Suppressor macrophage treated with lipopolysaccharide for 4 hours (primary cell): ENCODE measurements around the gene DHX38.

ENCODE experiments used
- DNase-seq: peaks from one replicate; pipeline ENCODE4 v3.0.0-alpha.2; 2020

The DHX38 gene

DNA sequence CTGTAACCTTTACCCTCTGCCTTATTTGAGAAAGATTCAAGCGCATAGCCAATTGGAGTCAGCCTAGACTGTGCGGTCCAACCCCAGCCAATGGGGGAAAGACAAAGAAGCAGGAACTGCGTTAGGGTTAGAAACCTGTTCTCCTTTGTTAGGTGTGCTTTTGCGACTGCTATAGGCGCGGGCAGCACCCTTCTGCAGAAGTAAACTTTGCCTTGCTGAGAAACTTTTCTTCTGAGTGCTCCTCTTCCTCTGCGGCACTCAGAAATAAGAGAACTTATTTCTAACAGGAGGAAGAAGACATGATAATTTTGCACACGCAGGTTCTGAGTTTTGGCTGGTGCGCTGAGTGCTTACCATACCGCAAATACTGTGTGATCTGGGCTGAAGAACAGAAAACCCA is 9.2 kb upstream of the DHX38 start:
- DNase-seq: no peak

DNA sequence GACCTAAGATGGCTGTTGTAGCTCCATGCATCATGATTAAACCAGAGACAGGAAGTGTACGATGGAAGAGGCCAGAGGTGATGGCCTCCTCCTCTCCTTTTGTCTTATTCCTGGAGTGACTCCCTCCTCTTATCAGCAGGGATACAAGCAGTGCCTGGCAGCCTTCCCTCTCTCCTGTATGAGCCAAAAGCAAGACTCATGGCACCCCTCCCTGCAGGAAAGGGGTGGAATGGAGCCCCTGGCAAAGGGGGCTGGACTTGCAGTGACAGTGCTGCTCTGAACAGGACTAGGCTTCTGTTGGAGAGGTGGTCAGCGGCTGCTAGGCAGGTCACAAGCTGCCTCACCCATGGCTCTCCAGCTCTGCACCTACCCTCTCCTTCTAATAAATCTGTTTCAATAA is 8.6 kb upstream of the DHX38 start:
- no peak for DNase-seq

DNA sequence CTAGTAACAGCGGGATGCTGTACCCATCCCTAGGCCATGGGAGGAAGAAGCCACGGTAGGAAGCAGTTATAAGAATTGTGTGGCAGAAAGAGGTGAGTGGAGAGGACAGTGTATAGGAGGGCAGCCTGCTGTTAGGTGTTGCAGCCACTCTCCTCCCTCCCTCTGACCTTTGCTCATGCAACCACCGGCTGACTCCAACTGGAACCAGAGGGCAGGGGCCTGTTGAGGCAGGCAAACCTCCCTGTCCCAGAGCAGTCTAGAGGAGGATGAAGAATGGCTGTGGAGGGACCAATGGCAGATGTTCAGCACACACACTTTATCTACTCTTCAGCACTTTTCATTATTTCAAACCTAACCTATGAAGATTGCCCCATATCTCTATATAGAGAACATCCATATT is 2.4 kb upstream of the DHX38 start:
- DNase-seq: no peak

DNA sequence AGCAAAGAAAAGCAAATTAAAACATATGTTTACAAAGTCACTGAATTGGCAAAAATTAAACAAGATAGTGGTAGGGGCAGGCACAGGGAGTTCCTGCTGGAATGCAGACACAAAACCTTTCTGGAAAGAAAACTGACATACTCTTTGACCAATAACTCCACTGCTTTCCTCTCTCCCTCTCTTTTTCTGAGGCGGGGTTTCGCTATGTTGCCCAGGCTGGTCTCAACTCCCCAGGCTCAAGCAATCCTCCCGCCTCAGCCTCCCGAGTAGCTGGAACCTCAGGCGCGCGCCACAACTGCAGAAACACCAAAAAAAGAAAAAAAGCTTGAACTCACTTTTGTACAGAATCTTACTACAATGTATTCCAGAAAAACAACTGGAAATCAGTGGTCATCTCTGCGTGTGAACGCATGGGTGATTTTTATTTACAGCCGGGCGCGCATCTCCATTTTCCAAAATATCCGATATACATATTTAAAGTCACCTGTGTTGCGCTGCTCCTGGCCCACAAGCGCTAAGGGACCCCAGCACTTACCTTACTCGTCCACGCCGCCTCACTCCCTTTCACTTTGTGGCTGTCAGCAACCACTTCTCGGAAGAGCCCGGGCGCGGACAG is 707 bp upstream of the DHX38 start:
- peak; percentile 56 for DNase-seq

DNA sequence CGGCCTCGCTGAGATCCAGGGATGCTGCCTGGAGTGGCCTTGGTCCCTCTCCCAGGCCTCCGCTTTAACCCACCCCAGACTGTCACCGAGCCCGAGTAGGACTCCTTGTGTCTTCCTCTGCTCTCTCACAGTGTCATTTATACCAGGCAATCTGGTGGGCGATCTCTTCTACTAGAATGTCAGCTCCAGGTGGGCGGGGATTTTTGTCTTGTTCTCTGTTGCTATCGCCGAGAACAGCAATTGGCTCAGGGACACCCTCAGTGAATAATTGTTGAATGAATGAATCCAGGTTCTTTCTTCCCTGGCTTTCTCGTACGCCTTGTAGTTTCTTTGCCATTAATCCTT is 591 bp downstream of the DHX38 start:
- peak; percentile 41 for DNase-seq

DNA sequence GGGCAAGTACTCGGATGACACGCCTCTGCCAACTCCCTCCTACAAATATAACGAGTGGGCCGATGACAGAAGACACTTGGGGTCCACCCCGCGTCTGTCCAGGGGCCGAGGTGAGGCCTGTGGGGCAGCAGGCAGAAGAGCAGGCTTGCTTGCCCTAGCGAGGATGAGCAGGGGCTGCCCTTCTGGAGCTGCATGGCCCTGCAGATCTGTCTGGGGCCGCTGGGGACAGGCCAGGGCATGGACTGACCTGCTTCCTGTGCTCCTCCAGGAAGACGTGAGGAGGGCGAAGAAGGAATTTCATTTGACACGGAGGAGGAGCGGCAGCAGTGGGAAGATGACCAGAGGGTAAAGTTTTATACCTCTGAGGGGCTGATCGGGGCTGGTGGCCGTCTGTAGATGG is 5.3 kb downstream of the DHX38 start:
- DNase-seq: no peak

DNA sequence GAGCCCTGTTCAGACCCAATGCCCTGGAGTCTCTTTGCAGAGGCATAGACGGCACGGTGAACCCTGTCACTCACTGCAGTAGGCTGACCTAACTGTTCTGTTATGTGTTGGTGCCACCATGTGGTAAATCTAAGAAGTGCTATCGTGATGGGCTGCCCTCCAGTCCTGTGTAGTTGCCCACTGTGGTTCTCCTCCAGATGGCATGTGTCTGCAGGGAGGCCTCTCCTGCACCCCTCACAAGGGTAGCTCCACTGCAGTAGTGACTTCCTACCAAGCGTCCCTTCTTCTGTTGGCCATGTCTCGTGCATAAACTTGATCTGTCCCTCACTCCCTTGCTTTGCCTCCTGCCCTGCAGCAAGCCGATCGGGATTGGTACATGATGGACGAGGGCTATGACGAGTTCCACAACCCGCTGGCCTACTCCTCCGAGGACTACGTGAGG is 5.8 kb downstream of the DHX38 start:
- DNase-seq: peak; percentile 73

DNA sequence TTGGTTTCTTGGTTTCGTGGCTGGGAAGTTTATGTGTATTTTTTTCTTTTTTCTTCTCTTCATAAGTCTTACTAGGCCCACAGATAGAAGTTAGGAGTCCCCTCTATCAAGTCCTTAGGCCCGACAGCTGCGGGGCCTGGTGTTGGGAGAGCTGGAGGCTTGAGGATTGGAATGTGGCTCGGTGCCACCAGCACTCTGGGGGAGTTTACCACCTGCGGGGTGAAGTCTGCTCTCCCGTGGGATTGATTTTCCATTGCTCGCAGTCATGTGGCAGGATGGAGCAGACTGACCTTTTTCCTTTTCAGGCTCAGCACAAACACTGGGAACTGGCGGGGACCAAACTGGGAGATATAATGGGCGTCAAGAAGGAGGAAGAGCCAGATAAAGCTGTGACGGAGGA is 7.5 kb downstream of the DHX38 start:
- no peak for DNase-seq

DNA sequence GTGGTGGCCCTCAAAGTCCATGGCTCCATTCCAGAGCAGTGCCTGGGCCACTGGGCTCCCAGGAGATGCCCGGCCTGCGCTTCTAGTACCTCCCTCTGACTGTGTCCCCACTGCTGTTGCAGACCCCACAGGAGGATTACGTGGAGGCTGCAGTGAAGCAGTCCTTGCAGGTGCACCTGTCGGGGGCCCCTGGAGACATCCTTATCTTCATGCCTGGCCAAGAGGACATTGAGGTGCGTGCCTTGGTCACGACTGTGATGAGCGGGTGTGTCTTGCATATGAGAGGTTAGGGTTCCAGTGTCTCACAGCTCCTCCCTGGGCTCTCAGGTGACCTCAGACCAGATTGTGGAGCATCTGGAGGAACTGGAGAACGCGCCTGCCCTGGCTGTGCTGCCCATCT is 11.3 kb downstream of the DHX38 start:
- no peak for DNase-seq

DNA sequence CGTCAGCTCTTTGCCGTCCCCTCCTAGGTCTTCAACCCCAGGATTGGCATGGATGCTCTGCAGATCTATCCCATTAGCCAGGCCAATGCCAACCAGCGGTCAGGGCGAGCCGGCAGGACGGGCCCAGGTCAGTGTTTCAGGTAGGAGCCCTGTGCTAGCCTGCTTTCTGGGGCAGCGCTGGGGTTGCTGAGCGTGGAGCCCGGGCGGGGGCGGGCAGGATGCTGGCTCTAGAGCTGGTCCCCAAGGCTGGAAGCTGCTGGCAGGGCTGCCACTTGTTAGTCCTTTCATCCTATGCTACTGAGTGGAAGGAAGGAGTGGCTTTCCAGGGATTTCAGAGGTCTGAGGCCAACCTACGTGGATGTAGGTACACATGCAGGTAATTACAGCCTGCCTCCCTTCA is 12.3 kb downstream of the DHX38 start:
- DNase-seq: no peak

DNA sequence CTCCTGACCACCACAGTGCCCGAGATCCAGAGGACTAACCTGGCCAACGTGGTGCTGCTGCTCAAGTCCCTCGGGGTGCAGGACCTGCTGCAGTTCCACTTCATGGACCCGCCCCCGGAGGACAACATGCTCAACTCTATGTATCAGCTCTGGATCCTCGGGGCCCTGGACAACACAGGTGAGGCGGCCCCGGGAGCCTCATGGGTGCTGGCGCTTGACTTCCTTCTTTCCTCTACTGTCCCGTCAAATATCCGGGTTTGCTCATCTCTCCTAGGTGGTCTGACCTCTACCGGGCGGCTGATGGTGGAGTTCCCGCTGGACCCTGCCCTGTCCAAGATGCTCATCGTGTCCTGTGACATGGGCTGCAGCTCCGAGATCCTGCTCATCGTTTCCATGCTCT is 13.7 kb downstream of the DHX38 start:
- DNase-seq: no peak

DNA sequence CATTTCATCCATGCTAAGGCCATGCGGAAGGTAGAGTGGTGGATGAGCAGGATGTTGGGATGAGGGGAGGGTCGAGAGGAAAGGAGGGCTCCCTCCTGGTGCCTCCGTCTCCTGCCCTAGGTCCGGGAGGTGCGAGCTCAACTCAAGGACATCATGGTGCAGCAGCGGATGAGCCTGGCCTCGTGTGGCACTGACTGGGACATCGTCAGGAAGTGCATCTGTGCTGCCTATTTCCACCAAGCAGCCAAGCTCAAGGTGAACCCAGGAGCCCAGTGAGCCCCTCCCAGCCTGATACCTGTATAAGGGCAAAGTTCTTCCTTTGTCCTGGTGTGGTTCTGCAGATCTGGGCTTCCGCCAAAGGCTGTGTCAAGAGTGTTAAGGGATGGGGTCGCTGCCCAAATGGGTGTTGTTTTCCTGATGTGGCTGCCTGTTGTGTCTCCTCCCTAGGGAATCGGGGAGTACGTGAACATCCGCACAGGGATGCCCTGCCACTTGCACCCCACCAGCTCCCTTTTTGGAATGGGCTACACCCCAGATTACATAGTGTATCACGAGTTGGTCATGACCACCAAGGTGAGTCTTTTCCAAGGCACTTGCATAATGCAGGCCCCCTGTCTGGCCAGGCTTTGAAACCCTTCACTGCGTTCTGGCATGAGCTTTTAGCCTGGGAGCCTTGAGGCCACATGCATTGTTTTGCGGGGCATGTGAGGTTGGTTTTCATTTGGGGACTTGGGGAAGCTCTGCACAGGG is 14.9 kb downstream of the DHX38 start:
- DNase-seq: no peak

DNA sequence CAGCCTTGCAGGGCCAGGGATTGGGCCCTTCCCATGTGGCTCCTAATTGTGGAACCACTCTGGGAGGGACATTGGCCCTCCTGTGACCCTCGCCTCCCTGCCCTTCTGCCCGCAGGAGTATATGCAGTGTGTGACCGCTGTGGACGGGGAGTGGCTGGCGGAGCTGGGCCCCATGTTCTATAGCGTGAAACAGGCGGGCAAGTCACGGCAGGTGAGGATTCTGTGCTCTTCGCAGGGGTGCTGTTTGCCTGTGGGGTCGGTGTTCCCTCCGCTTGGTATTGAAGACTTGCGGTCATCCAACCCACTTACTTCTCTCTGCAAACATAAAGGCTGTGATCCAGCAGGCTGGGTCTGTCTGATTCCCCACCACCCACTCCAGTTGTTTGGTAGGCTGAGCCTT is 15.7 kb downstream of the DHX38 start:
- DNase-seq: no peak

DNA sequence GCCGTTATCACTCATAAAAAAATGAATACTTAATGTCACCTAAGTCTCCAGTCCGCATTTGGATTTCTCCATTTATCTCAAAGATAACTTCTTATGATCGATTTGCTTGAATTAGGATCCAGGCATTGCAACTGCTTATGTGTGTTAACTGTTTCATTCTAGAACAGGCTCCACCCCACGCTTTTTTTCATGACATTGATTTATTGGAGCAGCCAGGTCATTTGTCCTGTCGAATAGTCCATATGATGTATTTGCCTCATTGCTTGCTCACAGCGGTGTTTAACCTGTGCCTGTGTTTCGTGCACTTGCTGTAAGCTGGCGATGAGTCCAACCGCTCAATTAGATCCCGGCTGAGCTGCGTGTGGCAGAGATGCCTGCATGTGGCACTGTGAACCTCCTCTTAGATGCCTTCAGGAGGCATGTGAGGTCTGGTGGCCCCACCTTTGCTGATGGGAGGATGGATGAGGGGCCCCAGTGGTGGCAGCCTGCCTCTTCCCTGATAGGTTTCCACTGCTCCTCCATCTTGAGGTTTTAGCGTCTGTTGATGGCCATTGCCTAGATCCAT is 16.4 kb downstream of the DHX38 start:
- no peak for DNase-seq

DNA sequence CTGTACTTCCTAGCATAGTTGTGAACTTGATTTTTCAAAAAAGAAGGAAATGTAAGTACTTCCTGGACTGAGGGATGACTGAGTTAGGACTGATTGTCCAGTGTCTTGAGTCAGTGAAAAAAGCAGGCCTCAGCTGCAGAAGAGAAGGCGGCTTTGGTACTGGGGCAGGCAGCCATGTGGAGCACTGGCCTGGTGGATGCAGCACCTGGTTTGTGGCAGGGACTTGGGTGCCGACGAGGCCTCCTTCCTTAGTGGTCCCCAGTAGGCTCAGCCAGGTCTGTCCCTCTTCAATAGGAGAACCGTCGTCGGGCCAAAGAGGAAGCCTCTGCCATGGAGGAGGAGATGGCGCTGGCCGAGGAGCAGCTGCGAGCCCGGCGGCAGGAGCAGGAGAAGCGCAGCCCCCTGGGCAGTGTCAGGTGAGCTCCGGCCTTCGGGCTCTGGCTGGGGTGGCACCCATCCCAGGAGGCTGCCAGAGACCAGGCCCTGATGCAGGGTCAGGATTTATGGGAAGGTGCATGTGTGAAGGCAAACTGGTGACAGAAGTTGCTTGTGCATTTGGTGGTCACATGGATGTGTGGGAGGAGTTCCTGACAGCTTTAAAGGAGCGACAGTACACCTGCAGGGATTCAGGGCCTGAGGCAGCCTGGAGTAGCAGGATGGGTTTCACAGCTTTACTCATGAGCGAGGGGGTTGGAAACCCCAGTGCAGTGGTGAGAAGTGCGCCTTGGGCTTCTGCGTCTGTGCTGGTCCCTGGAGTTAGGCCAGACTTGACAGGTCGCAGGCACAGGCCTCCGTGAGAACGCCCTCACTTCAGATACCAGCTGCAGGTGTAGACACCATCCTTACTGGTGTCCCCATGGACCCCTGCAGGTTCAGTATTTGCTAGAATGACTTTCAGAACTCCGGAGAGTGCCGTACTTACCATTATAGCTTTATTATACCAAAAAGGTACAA is 17.3 kb downstream of the DHX38 start:
- no peak for DNase-seq

DNA sequence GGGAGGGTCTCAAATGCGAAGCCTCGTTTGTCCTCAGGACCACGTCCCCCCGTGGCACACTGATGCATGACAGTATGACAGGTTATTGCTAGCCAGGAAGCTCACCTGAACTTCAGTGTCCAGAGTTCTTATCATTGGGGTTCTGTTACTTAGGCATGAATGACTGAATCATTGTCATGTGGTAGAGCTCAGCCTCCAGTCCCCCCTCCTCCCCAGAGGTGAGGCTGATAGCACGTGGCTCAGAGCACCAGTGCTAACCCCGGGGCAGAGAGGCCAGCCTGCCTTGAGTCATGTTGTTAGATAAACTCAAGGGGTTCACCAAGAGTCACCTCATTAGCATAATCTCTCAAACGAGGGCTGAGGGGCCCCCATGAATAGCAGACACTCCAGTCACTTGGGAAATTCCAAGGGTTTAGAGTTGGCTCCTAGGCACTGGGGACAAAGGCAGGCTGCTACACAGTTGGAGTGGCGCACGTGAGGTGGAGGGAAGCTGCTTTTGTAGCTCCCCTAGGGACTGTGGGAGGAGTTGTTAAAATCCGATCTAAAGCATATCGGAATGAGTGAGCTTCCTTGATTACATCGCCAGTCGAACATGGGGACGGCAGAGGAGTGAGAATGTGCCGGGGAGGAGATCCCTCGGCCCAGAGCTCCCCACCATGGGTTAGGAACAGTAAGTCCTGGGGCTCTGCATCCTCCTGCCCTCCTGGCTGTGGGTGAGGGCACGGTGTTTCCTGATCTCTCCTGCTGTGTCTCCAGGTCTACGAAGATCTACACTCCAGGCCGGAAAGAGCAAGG is 18.2 kb downstream of the DHX38 start:
- DNase-seq: no peak

DNA sequence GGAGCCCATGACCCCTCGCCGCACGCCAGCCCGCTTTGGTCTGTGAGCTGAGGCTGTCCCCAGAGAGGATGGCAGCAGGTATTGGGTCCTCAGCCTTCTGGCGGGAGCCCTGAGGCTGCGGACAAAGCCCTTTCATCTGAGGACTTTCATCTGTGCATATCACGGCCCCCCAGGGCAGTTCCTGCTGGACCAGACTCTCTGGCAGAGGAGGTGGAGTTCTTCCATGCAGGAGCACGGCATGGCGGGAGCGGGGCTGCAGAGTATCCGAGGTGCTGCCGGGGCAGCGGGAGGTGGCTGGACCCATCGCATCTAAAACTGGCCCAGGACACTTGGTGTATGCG is 18.8 kb downstream of the DHX38 start:
- DNase-seq: no peak

DNA sequence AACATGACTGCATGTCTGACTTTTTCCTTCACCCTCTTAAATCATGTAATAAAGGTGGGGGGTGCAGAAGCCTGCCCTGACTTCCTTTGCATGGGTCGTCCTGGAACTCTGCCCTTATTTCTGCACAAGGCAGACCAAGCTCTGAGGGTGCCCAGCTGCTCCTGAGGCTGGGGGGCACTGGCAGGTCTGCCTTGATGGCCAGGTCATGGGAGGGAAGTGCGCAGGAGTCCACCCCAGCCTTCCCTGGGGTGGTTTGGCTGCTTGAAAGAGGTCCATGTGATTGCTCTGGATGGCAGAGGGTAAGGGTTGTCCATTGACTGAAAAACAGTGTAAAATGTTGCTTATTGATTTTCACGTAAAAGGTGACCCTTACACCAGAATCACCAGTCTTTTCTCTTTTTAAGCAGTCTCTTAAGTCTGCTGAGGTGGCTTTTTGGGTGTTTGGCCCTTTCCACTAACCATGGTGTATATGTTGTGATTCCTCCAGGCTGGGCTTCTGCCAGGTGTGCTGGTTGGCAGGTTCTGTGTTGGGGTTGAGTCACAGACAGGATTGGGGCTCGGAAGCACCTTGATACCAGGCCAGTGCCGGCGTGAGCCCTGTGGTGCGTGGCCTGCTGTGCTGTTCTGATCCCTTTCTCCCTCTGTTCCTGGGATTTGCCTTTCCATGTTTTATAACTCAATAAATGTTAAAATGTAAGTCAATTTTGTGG is 19.4 kb downstream of the DHX38 start:
- DNase-seq: no peak

DNA sequence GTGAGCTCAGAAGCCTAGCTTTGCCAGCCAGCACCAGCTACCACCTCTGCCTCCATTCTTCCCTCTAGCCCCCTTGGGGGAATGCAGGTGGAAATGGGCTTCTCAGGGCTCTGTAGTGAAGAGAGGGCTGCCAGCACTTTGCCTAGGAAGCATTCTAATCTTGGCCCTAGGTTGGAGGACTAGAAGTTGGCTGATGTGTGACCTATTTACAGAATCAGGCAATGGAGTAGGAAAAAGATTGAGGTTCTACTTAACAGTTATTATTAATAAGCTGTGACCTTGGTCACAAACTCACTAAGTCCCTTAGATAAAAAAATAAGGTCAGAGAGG is 19.9 kb downstream of the DHX38 start:
- no peak for DNase-seq

DNA sequence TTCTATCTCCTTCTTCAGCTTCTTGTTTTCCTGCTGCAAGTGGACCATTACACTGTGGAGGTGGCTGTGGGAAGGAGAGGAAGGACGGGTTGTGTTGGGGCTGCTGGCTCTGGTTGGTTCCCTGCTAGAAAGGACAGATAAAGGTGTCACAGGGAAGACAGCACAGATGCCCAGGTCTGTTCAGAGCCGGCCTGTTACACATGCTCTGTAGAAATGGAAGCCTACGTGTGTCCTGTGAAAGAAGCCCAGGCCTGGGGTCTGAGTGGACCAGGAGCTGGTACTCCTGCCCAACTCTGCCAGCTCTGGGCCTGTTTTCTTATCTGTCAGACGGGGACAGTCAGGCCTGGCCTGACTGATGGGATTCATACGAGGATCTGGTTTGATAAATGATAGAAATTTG is 26.4 kb downstream of the DHX38 start:
- DNase-seq: no peak

DNA sequence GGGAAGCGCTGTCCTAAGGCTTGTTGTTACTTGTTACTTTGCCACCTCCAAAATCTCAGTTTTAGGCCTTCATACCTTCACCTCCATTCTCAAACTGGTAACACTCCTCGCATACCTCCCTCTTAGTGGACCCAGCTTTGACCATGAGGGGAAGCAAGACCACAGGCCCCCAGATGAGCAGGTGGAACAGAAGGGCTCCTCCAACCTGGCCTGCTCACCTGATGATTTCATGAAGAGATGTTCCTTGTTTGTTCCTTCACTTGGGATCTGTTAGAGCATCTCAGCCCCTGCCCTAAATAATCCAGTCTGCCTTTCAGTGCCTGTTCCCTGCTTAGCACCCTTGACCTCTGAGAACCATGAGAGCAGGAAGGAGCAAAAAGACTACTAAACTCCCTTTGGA is 28.7 kb downstream of the DHX38 start:
- no peak for DNase-seq

DNA sequence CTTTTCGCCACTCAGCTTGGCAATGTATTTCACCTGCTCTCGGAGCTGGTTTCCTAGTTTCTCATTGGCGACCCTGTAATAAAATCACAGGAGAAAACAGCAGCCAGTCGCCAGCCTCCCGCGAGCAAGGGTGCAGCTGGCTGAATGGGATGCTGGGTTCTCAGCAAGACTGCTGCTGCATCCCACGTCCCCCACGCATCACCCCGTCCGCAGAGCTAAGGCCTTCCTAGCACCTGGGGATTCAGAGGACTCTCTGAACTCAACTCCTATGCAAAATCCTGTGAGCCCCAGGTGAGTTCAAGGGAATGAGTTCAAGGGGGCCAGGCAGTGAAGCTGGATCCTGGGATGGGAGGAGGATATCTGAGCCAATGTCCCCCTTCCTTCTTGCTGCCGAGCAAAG is 29.3 kb downstream of the DHX38 start:
- no peak for DNase-seq
